Measurements from ENCODE around the gene PROZ. TPM values are rescaled to one million over a fixed set of nuclear protein-coding genes. Genes with fewer than 3 reads are reported as not detected.

Gene PROZ
- total and polyA plus RNA-seq, 2 of the 13 experiments (the other 11 are each of a cell fraction or from before 2014, with no cell fraction given) = 5.6 to 22.5 TPM

DNA sequence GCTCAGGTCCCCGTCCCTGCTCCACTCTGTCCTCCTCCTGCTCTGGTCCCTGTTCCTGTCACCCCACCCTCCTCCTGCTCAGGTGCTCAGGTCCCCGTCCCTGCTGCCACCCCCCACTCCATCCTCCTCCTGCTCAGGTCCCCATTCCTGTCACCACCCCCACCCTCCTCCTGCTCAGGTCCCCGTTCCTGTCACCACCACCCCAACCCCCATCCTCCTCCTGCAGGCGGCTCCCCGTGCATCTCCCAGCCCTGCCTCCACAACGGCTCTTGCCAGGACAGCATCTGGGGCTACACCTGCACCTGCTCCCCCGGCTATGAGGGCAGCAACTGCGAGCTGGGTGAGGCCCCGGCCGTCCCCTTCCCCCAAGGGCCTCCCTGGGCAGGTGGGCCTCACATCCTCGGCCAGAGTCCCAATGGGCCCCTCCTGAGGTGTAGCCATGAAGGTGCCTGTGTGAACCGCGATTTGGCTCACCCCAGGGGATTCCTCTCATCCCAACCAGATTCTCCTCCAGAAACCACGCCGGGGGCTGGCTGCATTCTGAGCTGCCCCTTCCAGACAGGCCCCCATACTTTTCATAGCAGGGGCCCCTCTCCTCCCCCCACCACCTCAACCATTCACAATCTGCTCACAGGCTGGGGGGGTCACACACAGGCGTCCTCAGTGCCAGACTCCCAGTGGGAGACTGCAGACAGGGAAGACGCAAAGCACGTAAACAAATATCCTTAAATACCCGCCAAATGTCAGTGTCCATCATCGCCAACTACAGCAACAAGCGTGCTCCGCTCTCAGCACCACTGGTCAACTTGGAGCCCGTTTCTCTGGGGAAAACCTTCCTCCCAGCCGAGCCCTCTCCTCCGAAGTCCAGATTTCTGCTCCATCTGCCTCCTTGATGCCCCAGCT is 4.6 kb downstream of the PROZ start:
- Histone ChIP-seq H3K27me3 (ENCODE audit: control insufficient read depth in 1 of 2, insufficient read depth in 2 of 2, low read length in 2 of 2) (no peaks in the 10 kb centered on the region), H3K9ac (ENCODE audit: insufficient read depth, low read depth, low read length) (no peak overlapping the region), H3K4me2 (ENCODE audit: low read depth, low read length) (no peak overlapping the region), H4K20me1 (ENCODE audit: insufficient read depth, low read length) (no peaks in the 10 kb centered on the region), H2AFZ (ENCODE audit: low read length) (no peak overlapping the region), H3K4me1 (ENCODE audit: insufficient read depth, low read length) (peaks cover 23% of the 10 kb centered on the region), H3K27ac (ENCODE audit: extremely low read length, insufficient read depth, low read length) (no peak overlapping the region), H3K79me2 (ENCODE audit: insufficient read depth, low read length) (no peaks in the 10 kb centered on the region), H3K9me3 (ENCODE audit: low read length) (no peaks in the 10 kb centered on the region), H3K36me3 (replicated peaks in 1 of 2; ENCODE audit: control insufficient read depth in 1 of 2, insufficient read depth in 2 of 2, low read length in 2 of 2) (no peaks in the 10 kb centered on the region; a peak in 1 of 5 replicates), H3K4me3 (replicated peaks in 1 of 3; ENCODE audit: insufficient read depth in 1 of 3, low read depth in 2 of 3, low read length in 3 of 3) (no peak overlapping the region)
- BruUV-seq (replicated peaks) = no TSS peak
- ATAC-seq (no peak), DNase-seq (ENCODE audit: low spot score) (no peak), FAIRE-seq (no peak)
- 82% methylated on average over 25 of the region's 25 CpGs for WGBS (ENCODE audit: low lambda C conversion rate)
- in situ Hi-C loops (cut with HindIII; ENCODE audit: extremely low pct_ligation_motif_present, low pct_unique_long_range_greater_than_20kb) (no loop called here), intact Hi-C loops (cut with micrococcal nuclease; ENCODE audit: unreplicated experiment) (no loop called here)
- TF ChIP-seq AGO2 (optimal IDR thresholded peaks at IDR 0.05; ENCODE audit: low read depth, low read length) (peak; percentile 63), RBFOX2 (IDR thresholded peaks at IDR 0.05; ENCODE audit: low read depth, low read length) (0 out of 2 replicates have a peak, but pooled peaks have one; percentile 24)
- TF ChIP-seq, protein P1, sequence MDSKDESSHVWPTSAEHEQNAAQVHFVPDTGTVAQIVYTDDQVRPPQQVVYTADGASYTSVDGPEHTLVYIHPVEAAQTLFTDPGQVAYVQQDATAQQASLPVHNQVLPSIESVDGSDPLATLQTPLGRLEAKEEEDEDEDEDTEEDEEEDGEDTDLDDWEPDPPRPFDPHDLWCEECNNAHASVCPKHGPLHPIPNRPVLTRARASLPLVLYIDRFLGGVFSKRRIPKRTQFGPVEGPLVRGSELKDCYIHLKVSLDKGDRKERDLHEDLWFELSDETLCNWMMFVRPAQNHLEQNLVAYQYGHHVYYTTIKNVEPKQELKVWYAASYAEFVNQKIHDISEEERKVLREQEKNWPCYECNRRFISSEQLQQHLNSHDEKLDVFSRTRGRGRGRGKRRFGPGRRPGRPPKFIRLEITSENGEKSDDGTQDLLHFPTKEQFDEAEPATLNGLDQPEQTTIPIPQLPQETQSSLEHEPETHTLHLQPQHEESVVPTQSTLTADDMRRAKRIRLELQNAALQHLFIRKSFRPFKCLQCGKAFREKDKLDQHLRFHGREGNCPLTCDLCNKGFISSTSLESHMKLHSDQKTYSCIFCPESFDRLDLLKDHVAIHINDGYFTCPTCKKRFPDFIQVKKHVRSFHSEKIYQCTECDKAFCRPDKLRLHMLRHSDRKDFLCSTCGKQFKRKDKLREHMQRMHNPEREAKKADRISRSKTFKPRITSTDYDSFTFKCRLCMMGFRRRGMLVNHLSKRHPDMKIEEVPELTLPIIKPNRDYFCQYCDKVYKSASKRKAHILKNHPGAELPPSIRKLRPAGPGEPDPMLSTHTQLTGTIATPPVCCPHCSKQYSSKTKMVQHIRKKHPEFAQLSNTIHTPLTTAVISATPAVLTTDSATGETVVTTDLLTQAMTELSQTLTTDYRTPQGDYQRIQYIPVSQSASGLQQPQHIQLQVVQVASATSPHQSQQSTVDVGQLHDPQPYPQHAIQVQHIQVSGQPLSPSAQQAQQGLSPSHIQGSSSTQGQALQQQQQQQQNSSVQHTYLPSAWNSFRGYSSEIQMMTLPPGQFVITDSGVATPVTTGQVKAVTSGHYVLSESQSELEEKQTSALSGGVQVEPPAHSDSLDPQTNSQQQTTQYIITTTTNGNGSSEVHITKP (CRISPR knock-in tag; IDR thresholded peaks at IDR 0.05; ENCODE audit: low read depth) = no peak
- ChIA-PET POLR2A (no interaction called here), CTCF (ENCODE audit: low intra/inter-chr PET ratio, low total read pairs) (no interaction called here)

Measured in HepG2 (cell line).